Measurements from ENCODE around the gene CYB5R2.

DNA sequence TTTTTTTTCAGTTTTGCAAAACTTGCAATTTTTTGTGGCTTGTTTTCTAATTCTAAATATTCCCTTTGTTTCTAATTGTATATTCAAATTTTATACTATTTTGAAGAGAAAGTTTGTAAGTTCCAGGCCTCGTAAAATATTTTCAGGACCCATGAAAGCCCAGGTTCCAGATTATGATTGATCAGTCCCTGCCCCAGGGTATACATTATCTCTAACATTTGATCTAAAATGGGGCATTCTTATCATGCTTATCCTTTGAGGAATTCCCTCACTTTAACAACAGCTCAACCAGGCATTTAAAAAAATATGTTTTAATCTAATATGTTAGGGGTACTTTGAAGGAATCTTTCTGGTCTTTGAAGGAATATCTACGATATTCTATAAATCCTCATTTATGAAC lies 26.4 kb downstream of the CYB5R2 start:
- TF ChIP-seq POLR2A (IDR thresholded peaks at IDR 0.05) (no peak), POLR2AphosphoS5 (IDR thresholded peaks at IDR 0.05; ENCODE audit: insufficient read depth in 1 of 2, low read depth in 1 of 2) (no peak)
- TF ChIP-seq, protein P1, sequence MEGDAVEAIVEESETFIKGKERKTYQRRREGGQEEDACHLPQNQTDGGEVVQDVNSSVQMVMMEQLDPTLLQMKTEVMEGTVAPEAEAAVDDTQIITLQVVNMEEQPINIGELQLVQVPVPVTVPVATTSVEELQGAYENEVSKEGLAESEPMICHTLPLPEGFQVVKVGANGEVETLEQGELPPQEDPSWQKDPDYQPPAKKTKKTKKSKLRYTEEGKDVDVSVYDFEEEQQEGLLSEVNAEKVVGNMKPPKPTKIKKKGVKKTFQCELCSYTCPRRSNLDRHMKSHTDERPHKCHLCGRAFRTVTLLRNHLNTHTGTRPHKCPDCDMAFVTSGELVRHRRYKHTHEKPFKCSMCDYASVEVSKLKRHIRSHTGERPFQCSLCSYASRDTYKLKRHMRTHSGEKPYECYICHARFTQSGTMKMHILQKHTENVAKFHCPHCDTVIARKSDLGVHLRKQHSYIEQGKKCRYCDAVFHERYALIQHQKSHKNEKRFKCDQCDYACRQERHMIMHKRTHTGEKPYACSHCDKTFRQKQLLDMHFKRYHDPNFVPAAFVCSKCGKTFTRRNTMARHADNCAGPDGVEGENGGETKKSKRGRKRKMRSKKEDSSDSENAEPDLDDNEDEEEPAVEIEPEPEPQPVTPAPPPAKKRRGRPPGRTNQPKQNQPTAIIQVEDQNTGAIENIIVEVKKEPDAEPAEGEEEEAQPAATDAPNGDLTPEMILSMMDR (IDR thresholded peaks at IDR 0.05), result no peak

Data from vagina (tissue), 2 donors.